Suppressor macrophage treated with lipopolysaccharide for 4 hours (primary cell): ENCODE data around the gene TAGLN3.
A peak's percentile ranks its signal among the peaks of the same experiment; 100 is the strongest.

Experiments used
- DNase-seq: peaks from one replicate; pipeline ENCODE4 v3.0.0-alpha.2; 2020

Gene TAGLN3

GRCh38 chr3:111978583-111979433 lies 19.9 kb upstream of the TAGLN3 start, which contains the start of gene ABHD10:
Gene ABHD10, plus strand, starts transcription at chr3:111979026. Its CDS starts 36 bp downstream, at chr3:111979062.
- peak; percentile 99 for DNase-seq

- peak; percentile 70 for DNase-seq
Observed at GRCh38 chr3:111979434-111980038, 19.2 kb upstream of the TAGLN3 start.

GRCh38 chr3:111980716-111981456 lies 17.8 kb upstream of the TAGLN3 start:
- no peak for DNase-seq

GRCh38 chr3:111981457-111981763 lies 17.3 kb upstream of the TAGLN3 start:
- DNase-seq, result no peak

GRCh38 chr3:111984636-111985298 lies 14.0 kb upstream of the TAGLN3 start:
- DNase-seq, result no peak

- no peak for DNase-seq
Observed at GRCh38 chr3:111986800-111987199, 11.9 kb upstream of the TAGLN3 start.

GRCh38 chr3:111989061-111989678 lies 9.6 kb upstream of the TAGLN3 start:
- peak; percentile 62 for DNase-seq

GRCh38 chr3:111993038-111993437 lies 5.7 kb upstream of the TAGLN3 start:
- no peak for DNase-seq

GRCh38 chr3:111999484-112000324 lies 982 bp downstream of the TAGLN3 start:
- DNase-seq, result no peak

- DNase-seq, result no peak
Observed at GRCh38 chr3:112000367-112000771, 1.6 kb downstream of the TAGLN3 start.

GRCh38 chr3:112000966-112001365 lies 2.2 kb downstream of the TAGLN3 start:
- DNase-seq, result no peak

- no peak for DNase-seq
Observed at GRCh38 chr3:112001526-112001925, 2.8 kb downstream of the TAGLN3 start.

GRCh38 chr3:112002096-112002971 lies 3.6 kb downstream of the TAGLN3 start:
- DNase-seq, result no peak

- DNase-seq, result no peak
Observed at GRCh38 chr3:112003321-112004080, 4.8 kb downstream of the TAGLN3 start.

GRCh38 chr3:112004187-112004586 lies 5.5 kb downstream of the TAGLN3 start:
- DNase-seq, result no peak

GRCh38 chr3:112004669-112005068 lies 5.9 kb downstream of the TAGLN3 start:
- DNase-seq, result no peak

- DNase-seq, result no peak
Observed at GRCh38 chr3:112005091-112005672, 6.5 kb downstream of the TAGLN3 start.

- no peak for DNase-seq
Observed at GRCh38 chr3:112007633-112008032, 8.9 kb downstream of the TAGLN3 start.

GRCh38 chr3:112009670-112010069 lies 10.9 kb downstream of the TAGLN3 start:
- no peak for DNase-seq

GRCh38 chr3:112010636-112011035 lies 11.9 kb downstream of the TAGLN3 start:
- DNase-seq, result no peak
